Neural cell (in vitro differentiated cells): Measurements from ENCODE around the gene BTBD18. TPM values are rescaled to one million over a fixed set of nuclear protein-coding genes. Genes with fewer than 3 reads are reported as not detected.

Experiments
- H2AFZ ChIP-seq: fragments of 200-600, 300-800 bp; sonication (generic), shearing (Covaris generic); 2 replicates; pipeline ENCODE4 v1.6.0; 2014; ENCODE audit warnings: low read depth, mild to moderate bottlenecking, antibody characterized with exemption, low read length, moderate library complexity
- H3F3A ChIP-seq: fragments of 200-600 bp; shearing (Covaris generic); 2 replicates; pipeline ENCODE4 v1.6.1; 2016; ENCODE audit warnings: mild to moderate bottlenecking, moderate library complexity, mixed read lengths, antibody characterized with exemption, low read length; ENCODE audit not compliant: insufficient read depth, poor library complexity, severe bottlenecking
- H3K27ac ChIP-seq: fragments of 200-600, 300-800 bp; sonication (generic), shearing (Covaris generic); 2 replicates; pipeline ENCODE4 v1.5.1; 2014; ENCODE audit warnings: mild to moderate bottlenecking, low read length, moderate library complexity
- H3K27me3 ChIP-seq: fragments of 300-800, 200-600 bp; sonication (generic), shearing (Covaris generic); 2 replicates; pipeline ENCODE4 v1.6.0; 2014; ENCODE audit warnings: mild to moderate bottlenecking, low read depth, low read length, moderate library complexity; ENCODE audit not compliant: insufficient read depth
- H3K36me3 ChIP-seq: fragments of 300-800, 200-600 bp; sonication (generic), shearing (Covaris generic); 2 replicates; pipeline ENCODE4 v1.5.1; 2014; ENCODE audit warnings: mild to moderate bottlenecking, antibody characterized with exemption, low read length, moderate library complexity; ENCODE audit not compliant: insufficient read depth
- H3K4me2 ChIP-seq: fragments of 300-800, 200-600 bp; sonication (generic), shearing (Covaris generic); 2 replicates; pipeline ENCODE4 v1.6.0; 2014; ENCODE audit warnings: mild to moderate bottlenecking, low read length
- H3K4me3 ChIP-seq: fragments of 300-800, 200-600 bp; sonication (generic), shearing (Covaris generic); 2 replicates; pipeline ENCODE4 v1.5.1; 2014; ENCODE audit warnings: mild to moderate bottlenecking, low read length, moderate library complexity
- H3K79me2 ChIP-seq: fragments of 200-600 bp; shearing (Covaris generic); replicated peaks from 2 replicates; pipeline ENCODE4 v1.6.0; 2014; ENCODE audit warnings: mild to moderate bottlenecking, low read length, moderate library complexity; ENCODE audit not compliant: insufficient read depth
- H3K9ac ChIP-seq: fragments of 300-800, 200-600 bp; sonication (generic), shearing (Covaris generic); 2 replicates; pipeline ENCODE4 v1.6.1; 2016; ENCODE audit warnings: mild to moderate bottlenecking, low read length, mixed read lengths
- H3K9me2 ChIP-seq: fragments of 200-600 bp; shearing (Covaris generic); 2 replicates; pipeline ENCODE4 v1.6.1; 2016; ENCODE audit warnings: mild to moderate bottlenecking, low read length, mixed read lengths; ENCODE audit not compliant: insufficient read depth
- H3K9me3 ChIP-seq: fragments of 200-600, 300-800 bp; sonication (generic), shearing (Covaris generic); 2 replicates; pipeline ENCODE4 v1.6.1; 2016; ENCODE audit warnings: mild to moderate bottlenecking, mixed run types, low read length, moderate library complexity, mixed read lengths
- H4K20me1 ChIP-seq: fragments of 200-600 bp; shearing (Covaris generic); 2 replicates; pipeline ENCODE4 v1.6.1; 2016; ENCODE audit warnings: mild to moderate bottlenecking, mixed run types; ENCODE audit not compliant: insufficient read depth
- EP300 ChIP-seq: fragments of 450-650 bp; conservative IDR thresholded peaks from 2 replicates; pipeline ENCODE4 v1.6.1; 2014; ENCODE audit warnings: antibody characterized with exemption, mild to moderate bottlenecking, moderate library complexity; ENCODE audit not compliant: poor library complexity, severe bottlenecking
- EZH2 ChIP-seq: fragments of 200-600, 300-800 bp; shearing (Covaris generic), sonication (generic); IDR thresholded peaks from 2 replicates; pipeline ENCODE4 v1.6.1; 2014; ENCODE audit warnings: antibody characterized with exemption, low read length, borderline replicate concordance, mild to moderate bottlenecking; ENCODE audit not compliant: insufficient read depth, poor library complexity, severe bottlenecking
- MXI1 ChIP-seq: fragments of 450-650 bp; conservative IDR thresholded peaks from 2 replicates; pipeline ENCODE4 v1.6.1; 2014; ENCODE audit warnings: antibody characterized with exemption, mild to moderate bottlenecking; ENCODE audit not compliant: poor library complexity, severe bottlenecking
- POLR2AphosphoS5 ChIP-seq: IDR thresholded peaks from 2 replicates; pipeline ENCODE4 v1.6.1; 2012
- RAD21 ChIP-seq: fragments of 450-650 bp; conservative IDR thresholded peaks from 2 replicates; pipeline ENCODE4 v1.6.1; 2014; ENCODE audit warnings: antibody characterized with exemption, mild to moderate bottlenecking, moderate library complexity
- REST ChIP-seq: IDR thresholded peaks from 2 replicates; pipeline ENCODE4 v1.6.1; 2012; ENCODE audit warnings: borderline replicate concordance
- SMC3 ChIP-seq: fragments of 450-650 bp; conservative IDR thresholded peaks from 2 replicates; pipeline ENCODE4 v1.6.1; 2014; ENCODE audit warnings: antibody characterized with exemption, mild to moderate bottlenecking, moderate library complexity; ENCODE audit not compliant: poor library complexity
- TAF1 ChIP-seq: IDR thresholded peaks from 2 replicates; pipeline ENCODE4 v1.6.1; 2012; ENCODE audit warnings: low read depth
- polyA plus RNA-seq: library from polyadenylated mRNA; depleted of rRNA; stranded (reverse); fragments of >200 nt; gene quantifications from 2 replicates; pipeline ENCODE4 v1.2.3, GENCODE V29; 2014
- TF ChIP-seq, protein P1 (sequence below): fragments of 450-650 bp; IDR thresholded peaks from 2 replicates; pipeline ENCODE4 v1.5.1; 2014; ENCODE audit warnings: antibody characterized with exemption, mild to moderate bottlenecking, moderate library complexity; ENCODE audit not compliant: poor library complexity, severe bottlenecking

BTBD18 gene
- polyA plus RNA-seq, 1 donor from 2014 or later = not detected

DNA sequence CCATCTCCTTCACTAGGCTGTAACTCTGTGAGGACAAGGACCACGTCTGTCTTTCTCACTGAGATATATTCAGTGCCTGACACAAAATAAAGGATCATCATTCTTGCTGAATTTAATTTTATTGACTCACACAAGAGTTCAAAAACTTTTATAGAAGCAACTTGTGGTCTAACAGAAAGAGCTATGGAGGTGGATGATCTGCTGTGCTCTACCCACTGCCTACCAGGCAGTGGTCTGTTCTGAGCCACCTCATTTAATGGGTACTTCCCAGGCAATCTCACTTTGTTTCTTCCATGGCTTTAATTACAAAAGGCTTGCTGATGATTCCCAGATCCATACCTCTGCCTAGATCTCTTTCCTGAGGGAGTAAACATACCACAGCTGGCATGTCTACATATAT, 4.7 kb downstream of the BTBD18 start:
- H3K9ac ChIP-seq = no peak overlapping the region
- H3K9me3 ChIP-seq = no peaks in the 10 kb centered on the region
- H3K4me2 ChIP-seq = no peak overlapping the region
- TF ChIP-seq, protein P1, sequence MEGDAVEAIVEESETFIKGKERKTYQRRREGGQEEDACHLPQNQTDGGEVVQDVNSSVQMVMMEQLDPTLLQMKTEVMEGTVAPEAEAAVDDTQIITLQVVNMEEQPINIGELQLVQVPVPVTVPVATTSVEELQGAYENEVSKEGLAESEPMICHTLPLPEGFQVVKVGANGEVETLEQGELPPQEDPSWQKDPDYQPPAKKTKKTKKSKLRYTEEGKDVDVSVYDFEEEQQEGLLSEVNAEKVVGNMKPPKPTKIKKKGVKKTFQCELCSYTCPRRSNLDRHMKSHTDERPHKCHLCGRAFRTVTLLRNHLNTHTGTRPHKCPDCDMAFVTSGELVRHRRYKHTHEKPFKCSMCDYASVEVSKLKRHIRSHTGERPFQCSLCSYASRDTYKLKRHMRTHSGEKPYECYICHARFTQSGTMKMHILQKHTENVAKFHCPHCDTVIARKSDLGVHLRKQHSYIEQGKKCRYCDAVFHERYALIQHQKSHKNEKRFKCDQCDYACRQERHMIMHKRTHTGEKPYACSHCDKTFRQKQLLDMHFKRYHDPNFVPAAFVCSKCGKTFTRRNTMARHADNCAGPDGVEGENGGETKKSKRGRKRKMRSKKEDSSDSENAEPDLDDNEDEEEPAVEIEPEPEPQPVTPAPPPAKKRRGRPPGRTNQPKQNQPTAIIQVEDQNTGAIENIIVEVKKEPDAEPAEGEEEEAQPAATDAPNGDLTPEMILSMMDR = no peak
- TF ChIP-seq SMC3 (no peak), EP300 (no peak), TAF1 (no peak), RAD21 (no peak), POLR2AphosphoS5 (no peak), MXI1 (no peak), REST (no peak), EZH2 (no peak)
- no peaks in the 10 kb centered on the region for H4K20me1 ChIP-seq
- peaks cover 18% of the 10 kb centered on the region for H3K36me3 ChIP-seq
- H3K27me3 ChIP-seq = no peaks in the 10 kb centered on the region
- no peak overlapping the region for H2AFZ ChIP-seq
- no peaks in the 10 kb centered on the region for H3K9me2 ChIP-seq
- H3K4me3 ChIP-seq = no peak overlapping the region
- H3F3A ChIP-seq = no peaks in the 10 kb centered on the region
- H3K79me2 ChIP-seq = peaks cover 17% of the 10 kb centered on the region
- H3K27ac ChIP-seq = no peak overlapping the region

DNA sequence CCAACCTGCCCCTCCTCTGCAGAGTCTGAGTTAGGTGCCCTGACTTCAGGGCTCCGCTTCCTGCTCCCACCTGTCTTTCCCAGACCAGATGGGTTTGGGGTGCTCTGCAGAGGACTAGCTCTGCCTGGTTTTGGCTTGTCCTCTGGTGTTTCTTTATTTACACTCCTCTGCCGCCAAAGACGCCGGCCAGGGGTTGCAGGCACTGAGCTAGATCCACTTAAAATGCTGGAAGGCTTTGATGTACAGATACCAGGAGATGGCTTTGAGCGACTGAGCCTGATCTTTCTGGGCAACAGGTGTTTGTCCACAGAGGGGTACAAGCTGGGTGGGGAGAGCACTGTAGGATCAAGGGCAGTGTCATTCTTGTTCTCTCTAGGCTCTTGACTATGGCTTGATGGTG, 6.4 kb downstream of the BTBD18 start:
- Histone ChIP-seq H3K9me3 (no peaks in the 10 kb centered on the region), H3K36me3 (peaks cover 15% of the 10 kb centered on the region), H3K27ac (no peak overlapping the region)

More for the DNA sequence above, 6.4 kb downstream of the BTBD18 start:
- no peak overlapping the region for H3K9ac ChIP-seq
- peaks cover 3% of the 10 kb centered on the region for H3F3A ChIP-seq
- no peak overlapping the region for H3K4me3 ChIP-seq
- no peaks in the 10 kb centered on the region for H4K20me1 ChIP-seq
- no peaks in the 10 kb centered on the region for H3K9me2 ChIP-seq
- H3K79me2 ChIP-seq = peaks cover 17% of the 10 kb centered on the region
- TF ChIP-seq, protein P1 = no peak
- TF ChIP-seq MXI1 (no peak), EZH2 (no peak), REST (no peak), SMC3 (no peak), EP300 (no peak), POLR2AphosphoS5 (no peak), RAD21 (no peak), TAF1 (no peak)
- no peak overlapping the region for H3K4me2 ChIP-seq
- no peaks in the 10 kb centered on the region for H3K27me3 ChIP-seq
- H2AFZ ChIP-seq = no peak overlapping the region
